Panc1 (cell line): ENCODE data around the gene PEX5.

Source experiments
- POLR2AphosphoS5 ChIP-seq: IDR thresholded peaks from 2 replicates; pipeline ENCODE4 v1.6.1; 2012; ENCODE audit warnings: mild to moderate bottlenecking, low read depth, low read length, moderate library complexity
- TCF7L2 ChIP-seq: IDR thresholded peaks from 2 replicates; pipeline ENCODE4 v1.6.1; 2011; ENCODE audit warnings: mild to moderate bottlenecking, low read depth, low read length, inconsistent platforms
- TF ChIP-seq, protein P1 (sequence below): fragments of 450-650 bp; IDR thresholded peaks from 2 replicates; pipeline ENCODE4 v1.5.1; 2017; ENCODE audit warnings: mild to moderate bottlenecking

DNA sequence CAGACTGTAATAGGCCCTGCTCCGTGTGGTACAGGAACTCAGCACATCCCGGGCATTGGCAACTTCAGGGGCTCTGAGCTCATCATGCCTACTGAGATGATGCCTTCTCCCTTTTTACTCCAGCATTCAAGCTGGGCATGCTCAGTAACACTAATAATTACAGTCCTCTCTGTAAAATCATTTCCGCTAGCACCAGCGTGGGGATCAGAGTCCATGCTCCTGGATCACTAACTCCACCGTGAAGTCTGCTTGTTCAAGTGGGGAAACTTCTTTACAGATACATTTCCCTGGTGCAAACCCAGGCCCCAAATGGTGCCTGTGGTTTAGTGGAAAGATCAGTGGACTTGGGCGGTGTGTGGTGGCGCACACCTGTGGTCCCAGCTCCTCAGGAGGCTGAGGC is 42.6 kb upstream of the PEX5 start:
- TF ChIP-seq TCF7L2 (no peak), POLR2AphosphoS5 (no peak)
- TF ChIP-seq, protein P1, sequence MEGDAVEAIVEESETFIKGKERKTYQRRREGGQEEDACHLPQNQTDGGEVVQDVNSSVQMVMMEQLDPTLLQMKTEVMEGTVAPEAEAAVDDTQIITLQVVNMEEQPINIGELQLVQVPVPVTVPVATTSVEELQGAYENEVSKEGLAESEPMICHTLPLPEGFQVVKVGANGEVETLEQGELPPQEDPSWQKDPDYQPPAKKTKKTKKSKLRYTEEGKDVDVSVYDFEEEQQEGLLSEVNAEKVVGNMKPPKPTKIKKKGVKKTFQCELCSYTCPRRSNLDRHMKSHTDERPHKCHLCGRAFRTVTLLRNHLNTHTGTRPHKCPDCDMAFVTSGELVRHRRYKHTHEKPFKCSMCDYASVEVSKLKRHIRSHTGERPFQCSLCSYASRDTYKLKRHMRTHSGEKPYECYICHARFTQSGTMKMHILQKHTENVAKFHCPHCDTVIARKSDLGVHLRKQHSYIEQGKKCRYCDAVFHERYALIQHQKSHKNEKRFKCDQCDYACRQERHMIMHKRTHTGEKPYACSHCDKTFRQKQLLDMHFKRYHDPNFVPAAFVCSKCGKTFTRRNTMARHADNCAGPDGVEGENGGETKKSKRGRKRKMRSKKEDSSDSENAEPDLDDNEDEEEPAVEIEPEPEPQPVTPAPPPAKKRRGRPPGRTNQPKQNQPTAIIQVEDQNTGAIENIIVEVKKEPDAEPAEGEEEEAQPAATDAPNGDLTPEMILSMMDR, result no peak
